ENCODE results near the gene TRIO.

Gene TRIO

DNA sequence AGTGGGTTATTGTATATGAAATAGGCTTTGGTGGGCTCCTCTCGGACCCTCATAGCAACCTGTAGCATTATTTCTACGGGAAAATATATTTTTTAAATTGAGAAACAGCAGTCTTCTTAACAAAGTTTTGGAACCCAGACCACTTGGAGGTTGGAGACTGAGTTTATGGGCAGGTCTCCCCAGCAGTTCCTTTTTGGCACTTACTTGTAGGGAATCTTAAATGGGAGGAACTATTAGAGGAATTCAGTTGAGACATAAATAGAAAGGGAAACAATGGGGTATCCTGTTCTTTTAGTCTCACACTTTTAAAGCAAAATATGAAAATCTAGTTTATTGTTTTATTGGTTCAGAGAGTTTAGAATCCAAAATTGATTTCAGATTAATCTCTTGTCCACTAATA, 111.5 kb downstream of the TRIO start:
- TF ChIP-seq SIN3A (IDR thresholded peaks at IDR 0.05; ENCODE audit: borderline replicate concordance, insufficient read depth, low read length) = no peak
- TF ChIP-seq, protein P1, sequence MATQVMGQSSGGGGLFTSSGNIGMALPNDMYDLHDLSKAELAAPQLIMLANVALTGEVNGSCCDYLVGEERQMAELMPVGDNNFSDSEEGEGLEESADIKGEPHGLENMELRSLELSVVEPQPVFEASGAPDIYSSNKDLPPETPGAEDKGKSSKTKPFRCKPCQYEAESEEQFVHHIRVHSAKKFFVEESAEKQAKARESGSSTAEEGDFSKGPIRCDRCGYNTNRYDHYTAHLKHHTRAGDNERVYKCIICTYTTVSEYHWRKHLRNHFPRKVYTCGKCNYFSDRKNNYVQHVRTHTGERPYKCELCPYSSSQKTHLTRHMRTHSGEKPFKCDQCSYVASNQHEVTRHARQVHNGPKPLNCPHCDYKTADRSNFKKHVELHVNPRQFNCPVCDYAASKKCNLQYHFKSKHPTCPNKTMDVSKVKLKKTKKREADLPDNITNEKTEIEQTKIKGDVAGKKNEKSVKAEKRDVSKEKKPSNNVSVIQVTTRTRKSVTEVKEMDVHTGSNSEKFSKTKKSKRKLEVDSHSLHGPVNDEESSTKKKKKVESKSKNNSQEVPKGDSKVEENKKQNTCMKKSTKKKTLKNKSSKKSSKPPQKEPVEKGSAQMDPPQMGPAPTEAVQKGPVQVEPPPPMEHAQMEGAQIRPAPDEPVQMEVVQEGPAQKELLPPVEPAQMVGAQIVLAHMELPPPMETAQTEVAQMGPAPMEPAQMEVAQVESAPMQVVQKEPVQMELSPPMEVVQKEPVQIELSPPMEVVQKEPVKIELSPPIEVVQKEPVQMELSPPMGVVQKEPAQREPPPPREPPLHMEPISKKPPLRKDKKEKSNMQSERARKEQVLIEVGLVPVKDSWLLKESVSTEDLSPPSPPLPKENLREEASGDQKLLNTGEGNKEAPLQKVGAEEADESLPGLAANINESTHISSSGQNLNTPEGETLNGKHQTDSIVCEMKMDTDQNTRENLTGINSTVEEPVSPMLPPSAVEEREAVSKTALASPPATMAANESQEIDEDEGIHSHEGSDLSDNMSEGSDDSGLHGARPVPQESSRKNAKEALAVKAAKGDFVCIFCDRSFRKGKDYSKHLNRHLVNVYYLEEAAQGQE (IDR thresholded peaks at IDR 0.05; ENCODE audit: insufficient read depth in 1 of 2, low read depth in 2 of 2, low read length in 2 of 2) = no peak

DNA sequence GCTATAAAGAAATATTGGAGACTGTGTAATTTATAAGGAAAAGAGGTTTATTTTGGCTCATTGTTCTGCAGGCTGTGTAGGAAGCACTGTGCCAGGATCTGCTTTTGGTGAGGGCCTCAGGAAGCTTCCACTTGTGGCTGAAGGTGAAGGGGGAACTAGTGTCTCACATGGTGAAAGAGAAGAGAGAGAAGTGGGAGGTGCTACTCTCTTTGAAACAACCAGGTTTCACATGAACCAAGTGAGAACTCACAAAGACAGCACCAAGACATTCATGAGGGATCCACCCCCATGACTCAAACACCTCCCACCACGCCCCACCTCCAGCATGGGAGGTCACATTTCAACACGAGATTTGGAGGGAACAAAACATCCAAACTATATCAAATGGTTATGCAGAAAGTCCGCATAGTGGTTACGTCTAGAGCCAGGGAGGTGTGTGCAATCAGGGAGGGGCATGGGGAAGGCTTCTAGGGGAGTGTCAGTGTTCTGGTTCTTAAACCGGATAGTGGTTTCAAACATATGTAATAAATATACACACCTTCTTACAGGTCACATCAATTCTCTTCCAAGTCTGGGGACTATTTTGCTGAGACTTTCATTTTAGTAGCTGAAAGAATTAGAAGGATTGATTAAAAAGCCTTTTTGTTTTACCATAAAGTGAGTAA, 113.0 kb downstream of the TRIO start:
- TF ChIP-seq SIN3A (IDR thresholded peaks at IDR 0.05; ENCODE audit: borderline replicate concordance, insufficient read depth, low read length) (no peak), POLR2AphosphoS5 (IDR thresholded peaks at IDR 0.05; ENCODE audit: low read depth, low read length) (no peak), TAF1 (IDR thresholded peaks at IDR 0.05; ENCODE audit: borderline replicate concordance, insufficient read depth, low read length) (no peak), FOXP2 (optimal IDR thresholded peaks at IDR 0.05; ENCODE audit: borderline replicate concordance, extremely low read depth, extremely low read length, insufficient read depth) (no peak)
- TF ChIP-seq, protein P1 (IDR thresholded peaks at IDR 0.05; ENCODE audit: insufficient read depth in 1 of 2, low read depth in 2 of 2, low read length in 2 of 2) = no peak

DNA sequence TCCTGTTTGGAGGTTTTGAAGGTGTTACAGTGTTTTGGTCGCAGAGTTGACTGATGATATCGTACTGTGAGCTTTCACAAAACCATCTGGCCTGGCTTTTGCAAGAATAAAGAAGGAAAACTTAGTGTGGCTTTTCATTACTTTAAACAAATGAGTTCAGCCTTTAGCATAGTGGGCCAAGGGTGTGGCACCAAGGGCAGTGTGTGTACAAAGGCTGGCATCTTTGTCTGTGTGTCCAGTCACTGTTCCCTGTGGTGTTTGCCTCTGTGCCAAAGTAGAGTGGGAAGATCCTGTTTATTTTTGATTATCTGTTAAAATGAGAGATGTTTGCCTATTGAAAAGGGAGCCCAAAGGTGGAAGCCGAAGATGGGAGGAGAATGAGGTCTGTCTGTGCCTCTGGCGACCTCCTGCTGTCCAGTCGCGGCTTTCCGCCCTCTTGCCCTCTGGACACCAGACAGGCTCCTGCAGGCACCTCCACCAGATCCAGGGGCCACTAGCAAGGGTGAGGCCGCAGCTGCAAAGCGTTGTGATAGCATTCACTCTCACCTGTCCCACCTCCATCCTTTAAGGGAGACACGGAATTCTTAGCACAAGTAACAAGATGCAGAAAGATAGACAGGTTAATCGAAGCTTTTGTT, 113.7 kb downstream of the TRIO start:
- TF ChIP-seq SIN3A (IDR thresholded peaks at IDR 0.05; ENCODE audit: borderline replicate concordance, insufficient read depth, low read length) = no peak
- TF ChIP-seq TAF1 (IDR thresholded peaks at IDR 0.05; ENCODE audit: borderline replicate concordance, insufficient read depth, low read length) = no peak
- TF ChIP-seq POLR2AphosphoS5 (IDR thresholded peaks at IDR 0.05; ENCODE audit: low read depth, low read length) = no peak
- TF ChIP-seq FOXP2 (optimal IDR thresholded peaks at IDR 0.05; ENCODE audit: borderline replicate concordance, extremely low read depth, extremely low read length, insufficient read depth) = no peak
- TF ChIP-seq, protein P1 (IDR thresholded peaks at IDR 0.05; ENCODE audit: insufficient read depth in 1 of 2, low read depth in 2 of 2, low read length in 2 of 2) = no peak

DNA sequence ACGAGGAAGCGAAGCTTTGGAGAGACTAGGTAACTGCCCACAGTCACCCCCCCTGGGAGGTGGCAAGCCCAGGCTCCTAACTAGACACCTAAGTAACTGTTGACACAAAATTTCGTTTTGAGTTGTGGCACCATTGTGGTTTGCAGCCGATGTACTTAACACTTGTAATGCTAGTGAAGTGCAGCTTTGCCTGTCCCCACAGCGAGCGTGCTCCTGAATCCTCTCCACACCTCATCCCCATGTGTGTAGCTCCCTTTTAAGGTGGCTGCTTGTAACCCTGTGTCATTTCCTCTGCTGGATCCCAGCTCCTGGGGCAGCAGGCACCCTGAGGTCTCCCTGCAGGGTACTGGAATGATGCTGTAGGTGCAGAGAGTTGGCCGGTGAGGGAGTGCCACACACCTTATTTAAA, 114.9 kb downstream of the TRIO start:
- TF ChIP-seq POLR2AphosphoS5 (IDR thresholded peaks at IDR 0.05; ENCODE audit: low read depth, low read length) = no peak
- no peak for TF ChIP-seq SIN3A (IDR thresholded peaks at IDR 0.05; ENCODE audit: borderline replicate concordance, insufficient read depth, low read length)
- no peak for TF ChIP-seq FOXP2 (optimal IDR thresholded peaks at IDR 0.05; ENCODE audit: borderline replicate concordance, extremely low read depth, extremely low read length, insufficient read depth)

DNA sequence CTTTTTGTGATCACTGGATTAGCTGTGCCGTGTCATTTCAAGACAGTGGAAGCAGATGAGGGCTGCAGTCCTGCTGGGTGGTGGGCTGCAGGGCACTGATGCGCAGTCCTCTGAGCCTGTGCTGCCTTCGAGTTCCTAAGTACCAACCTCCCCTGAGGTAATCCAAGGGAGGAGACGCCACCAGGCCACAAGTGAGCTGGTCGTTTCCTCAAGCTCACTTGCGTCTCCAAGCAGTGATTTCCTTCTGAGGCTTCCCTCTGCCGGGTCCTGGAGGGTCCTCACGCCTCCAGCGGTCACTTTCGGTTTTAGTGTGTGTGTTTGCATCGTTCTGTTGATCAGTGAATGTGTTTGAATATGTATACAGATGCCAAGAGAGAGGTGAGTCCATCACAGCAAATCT, 115.7 kb downstream of the TRIO start:
- TF ChIP-seq SIN3A (IDR thresholded peaks at IDR 0.05; ENCODE audit: borderline replicate concordance, insufficient read depth, low read length) (no peak), POLR2AphosphoS5 (IDR thresholded peaks at IDR 0.05; ENCODE audit: low read depth, low read length) (no peak), TAF1 (IDR thresholded peaks at IDR 0.05; ENCODE audit: borderline replicate concordance, insufficient read depth, low read length) (no peak), FOXP2 (optimal IDR thresholded peaks at IDR 0.05; ENCODE audit: borderline replicate concordance, extremely low read depth, extremely low read length, insufficient read depth) (no peak)
- TF ChIP-seq, protein P1 (IDR thresholded peaks at IDR 0.05; ENCODE audit: insufficient read depth in 1 of 2, low read depth in 2 of 2, low read length in 2 of 2) = no peak

Data from PFSK-1 (cell line).